ENCODE data around the gene RDH14.

RDH14 gene, protein sequence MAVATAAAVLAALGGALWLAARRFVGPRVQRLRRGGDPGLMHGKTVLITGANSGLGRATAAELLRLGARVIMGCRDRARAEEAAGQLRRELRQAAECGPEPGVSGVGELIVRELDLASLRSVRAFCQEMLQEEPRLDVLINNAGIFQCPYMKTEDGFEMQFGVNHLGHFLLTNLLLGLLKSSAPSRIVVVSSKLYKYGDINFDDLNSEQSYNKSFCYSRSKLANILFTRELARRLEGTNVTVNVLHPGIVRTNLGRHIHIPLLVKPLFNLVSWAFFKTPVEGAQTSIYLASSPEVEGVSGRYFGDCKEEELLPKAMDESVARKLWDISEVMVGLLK

DNA sequence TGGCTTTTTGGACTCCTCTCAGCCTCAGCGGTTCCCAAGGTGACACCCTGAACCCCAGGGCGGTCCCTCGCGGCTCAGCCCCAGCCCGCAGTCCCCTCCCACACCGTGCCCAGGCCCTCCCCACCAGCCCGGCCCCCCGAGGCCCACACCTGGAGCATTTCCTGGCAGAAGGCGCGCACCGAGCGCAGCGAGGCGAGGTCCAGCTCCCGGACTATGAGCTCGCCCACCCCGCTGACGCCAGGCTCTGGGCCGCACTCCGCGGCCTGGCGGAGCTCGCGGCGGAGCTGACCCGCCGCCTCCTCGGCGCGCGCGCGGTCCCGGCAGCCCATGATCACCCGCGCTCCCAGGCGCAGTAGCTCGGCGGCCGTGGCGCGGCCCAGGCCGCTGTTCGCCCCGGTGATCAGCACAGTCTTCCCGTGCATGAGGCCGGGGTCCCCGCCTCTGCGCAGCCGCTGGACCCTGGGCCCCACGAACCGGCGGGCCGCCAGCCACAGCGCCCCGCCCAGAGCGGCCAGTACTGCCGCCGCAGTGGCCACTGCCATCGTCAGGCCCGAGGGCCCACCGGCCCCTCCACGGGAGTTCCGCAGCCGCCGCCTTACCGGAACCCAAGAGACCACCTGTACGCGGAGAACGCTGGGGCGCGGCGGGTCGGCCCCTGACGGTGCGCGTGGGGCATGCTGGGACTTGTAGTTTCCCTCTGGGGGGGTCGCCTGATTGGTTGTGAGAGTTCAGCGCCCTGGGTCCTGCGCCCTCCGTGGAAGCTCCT is at the start of gene RDH14:
RDH14 (minus strand) TSS at position 623 of the 766 bp plus-strand sequence; CDS start at position 542, 81 bp downstream.
- DNase-seq (ENCODE audit: low read depth, low spot score), result peak; percentile 59

DNA sequence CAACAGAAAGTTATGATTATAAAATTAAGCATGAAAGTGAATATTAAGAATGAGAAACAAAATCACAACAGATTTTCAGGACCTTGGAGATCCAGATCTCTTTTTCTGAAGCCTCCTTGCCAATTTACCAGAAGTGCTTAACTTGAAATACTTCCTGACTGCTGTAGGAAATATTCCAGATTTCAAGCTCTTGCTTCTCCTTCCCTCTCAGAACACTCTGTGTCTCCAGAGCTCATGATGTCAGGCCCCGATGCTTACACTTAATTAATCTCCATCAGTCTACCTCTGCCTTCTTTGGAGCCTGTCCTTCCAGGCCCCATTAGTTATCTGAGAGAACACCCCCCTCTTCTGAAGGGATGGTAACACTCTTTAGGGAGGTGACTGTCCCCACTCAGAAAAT is 49.6 kb upstream of the RDH14 start:
- no peak for DNase-seq (ENCODE audit: low read depth, low spot score)

DNA sequence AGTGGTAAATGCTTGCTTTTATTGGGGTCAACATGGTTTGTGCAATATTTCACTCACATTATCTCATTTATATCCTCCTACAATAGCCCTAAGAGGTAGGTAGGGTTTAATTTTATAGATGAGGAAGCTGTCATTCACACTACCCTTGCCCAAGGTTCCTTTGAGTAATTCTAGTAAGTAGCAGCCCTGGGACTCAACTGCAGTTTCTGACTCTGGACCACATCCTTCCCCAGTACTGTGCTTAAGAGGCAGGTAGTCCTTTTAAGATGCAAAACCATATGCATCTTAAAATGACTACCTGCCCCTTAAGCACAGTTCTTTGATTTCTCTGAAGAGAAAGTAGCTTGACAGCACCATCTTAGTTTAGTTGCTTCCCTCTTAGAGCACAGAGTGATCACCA is 44.7 kb upstream of the RDH14 start:
- no peak for DNase-seq (ENCODE audit: low read depth, low spot score)

DNA sequence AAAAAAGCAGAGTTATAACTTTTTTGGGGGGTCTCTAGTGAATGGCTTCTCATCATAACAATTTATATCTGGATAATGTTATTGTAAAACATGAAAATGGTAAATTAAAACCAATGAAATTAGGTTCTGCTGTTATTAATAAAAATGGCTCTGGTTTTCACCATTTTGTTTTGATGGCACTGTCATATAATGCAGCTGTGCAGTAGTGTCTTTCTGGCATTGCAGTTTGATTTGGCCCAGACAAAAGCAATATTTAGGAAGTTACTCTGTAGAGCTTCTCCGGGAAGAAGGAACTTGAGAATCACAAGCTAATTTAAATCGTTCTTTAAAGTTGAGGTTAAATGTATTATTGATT is 44.1 kb upstream of the RDH14 start:
- DNase-seq (ENCODE audit: low read depth, low spot score), result no peak

DNA sequence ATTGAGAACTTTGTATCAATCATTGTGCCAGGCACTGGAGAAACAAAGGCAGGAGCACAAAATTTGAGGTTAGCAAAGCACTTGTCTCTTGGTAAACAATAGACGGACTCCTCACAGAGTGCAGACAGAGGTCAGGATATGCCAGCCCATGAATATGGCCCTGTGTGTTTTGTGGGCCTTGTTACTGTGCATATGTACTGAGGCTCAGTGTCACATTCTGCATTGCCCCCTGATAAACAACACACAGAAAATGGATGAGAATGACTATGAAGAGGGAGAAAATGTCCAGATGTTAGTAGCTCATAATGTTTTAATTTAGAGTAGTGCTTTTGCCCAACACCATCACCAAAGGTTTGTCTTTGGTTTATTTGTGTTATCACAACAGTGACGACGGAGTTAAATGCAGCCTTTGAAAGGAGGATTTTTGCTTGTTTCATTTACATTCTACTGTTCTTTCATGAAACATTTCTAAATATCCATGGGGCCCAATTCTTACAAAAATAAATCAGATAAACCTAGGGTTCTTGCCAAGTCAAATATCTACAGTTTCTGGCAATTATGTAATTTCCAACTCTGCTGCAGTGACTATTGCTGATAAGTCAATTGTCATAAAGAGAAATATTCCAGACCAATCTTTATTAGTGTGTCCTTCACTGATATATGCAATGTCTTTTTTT is 43.5 kb upstream of the RDH14 start:
- DNase-seq (ENCODE audit: low read depth, low spot score), result no peak

DNA sequence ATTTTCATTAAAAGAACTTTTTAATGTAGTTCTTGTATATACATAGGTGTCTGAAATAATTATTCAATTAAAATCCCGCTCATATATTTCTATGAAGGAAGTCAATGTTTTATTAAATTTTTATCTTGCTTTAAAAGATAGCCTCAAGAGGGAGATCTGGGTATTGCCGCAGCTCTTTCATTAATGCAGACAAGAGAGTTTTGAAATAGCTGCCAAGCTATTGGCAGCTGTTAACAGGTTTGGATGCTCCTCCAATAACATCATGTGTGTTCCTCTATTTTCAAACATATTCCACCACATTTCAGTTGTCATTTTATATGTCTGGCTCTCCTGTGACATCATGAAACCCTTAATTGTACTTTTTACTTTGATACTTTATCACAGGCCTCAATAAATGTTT is 41.8 kb upstream of the RDH14 start:
- DNase-seq (ENCODE audit: low read depth, low spot score), result no peak

DNA sequence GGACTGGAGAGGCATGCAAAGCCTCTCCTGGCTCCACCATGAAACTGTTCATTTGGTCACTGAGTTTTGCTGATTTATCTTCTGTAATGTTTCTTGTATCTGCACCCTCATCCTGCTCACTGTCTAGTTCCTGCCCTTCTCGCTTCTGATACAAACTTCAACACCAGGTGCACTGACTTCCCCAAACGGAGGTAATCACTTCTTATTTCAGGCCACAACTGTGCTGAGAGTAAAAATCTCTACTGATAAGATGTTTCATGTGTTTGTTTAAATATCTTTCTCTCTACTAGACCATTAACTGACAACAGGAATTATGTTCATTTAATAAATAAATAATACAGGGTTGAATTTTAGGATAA is 39.8 kb upstream of the RDH14 start:
- no peak for DNase-seq (ENCODE audit: low read depth, low spot score)

DNA sequence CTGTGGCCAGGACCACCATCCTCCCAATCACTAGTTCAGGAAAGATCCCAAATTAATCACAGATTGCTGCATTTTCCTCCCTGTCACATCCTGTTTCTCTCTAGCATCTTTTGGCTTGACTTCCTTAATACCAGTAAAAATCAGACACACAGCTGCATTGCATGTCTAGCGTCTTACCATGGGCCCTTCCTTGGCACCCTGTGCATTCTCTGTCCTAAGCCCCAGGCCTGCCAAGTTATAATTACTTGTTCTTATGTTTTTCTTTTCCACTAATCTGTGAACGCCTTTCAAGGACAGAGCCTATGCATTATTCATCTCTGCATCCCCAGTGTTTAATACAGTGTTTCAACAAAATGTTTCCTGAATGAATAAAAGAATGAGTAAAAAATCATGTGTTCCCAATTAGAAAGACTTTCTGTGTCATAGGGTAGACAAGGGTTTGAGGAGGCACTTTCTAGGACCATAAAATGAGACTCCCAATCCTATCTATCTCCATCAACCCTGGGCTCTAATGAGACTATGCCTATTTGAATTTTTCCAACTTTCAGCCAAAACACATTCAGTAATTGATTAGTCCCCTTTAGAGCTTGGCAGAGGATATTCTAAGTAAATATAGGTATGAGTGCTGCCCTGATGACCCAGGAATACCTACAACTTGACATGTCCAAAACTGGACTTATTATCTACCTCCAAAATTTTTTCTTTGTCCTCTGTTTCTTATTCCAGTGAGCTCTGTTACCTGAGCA is 39.2 kb upstream of the RDH14 start:
- DNase-seq (ENCODE audit: low read depth, low spot score), result no peak

DNA sequence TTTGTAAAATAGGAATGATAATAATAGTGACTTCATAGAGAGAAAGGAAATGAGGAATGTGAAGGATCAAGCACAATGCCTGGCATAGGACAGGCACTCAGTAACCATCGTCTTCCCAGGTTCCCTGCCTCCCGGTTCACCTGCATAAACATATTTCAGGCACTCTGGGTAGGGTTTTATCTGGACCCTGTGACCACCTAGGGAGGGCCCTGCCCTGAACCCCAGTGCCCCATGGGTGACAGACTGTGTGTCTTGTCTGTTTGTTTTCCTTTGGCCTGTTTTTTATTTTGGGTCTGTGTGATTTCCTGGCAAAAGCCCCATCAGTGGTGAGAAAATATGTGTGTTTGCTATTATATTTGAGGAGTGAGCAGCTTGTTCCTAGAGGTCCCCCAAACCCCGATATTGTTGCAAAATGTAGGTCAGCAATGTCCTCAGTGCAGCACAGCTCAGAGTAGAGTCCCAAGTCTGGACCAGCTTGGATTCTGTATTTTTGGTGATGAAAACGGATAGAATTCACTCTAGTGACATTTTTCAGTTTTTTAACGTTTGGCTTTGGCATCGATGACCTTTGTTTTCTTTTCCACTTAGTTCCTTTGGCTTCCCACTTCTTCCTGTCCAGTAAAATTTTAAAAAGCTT is 38.5 kb upstream of the RDH14 start:
- no peak for DNase-seq (ENCODE audit: low read depth, low spot score)

DNA sequence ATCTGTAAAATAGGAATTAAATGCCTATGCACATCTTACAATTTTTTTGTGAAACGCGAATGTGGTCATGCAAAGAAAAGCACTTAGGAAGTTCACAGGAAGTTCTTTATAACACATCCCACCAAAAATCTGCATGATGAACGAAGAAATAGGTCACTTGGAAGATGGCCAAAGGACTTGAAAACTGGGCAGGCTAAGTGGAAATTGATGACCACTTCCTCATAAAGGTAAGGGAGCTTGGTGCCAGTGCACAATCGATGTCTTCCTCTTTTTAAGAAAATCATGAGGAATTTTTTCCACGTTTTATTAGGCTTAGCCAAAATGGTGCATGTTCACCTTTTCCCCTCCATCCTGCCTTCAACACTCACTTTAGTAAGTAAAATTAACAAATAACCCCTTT is 37.2 kb upstream of the RDH14 start:
- DNase-seq (ENCODE audit: low read depth, low spot score), result no peak

DNA sequence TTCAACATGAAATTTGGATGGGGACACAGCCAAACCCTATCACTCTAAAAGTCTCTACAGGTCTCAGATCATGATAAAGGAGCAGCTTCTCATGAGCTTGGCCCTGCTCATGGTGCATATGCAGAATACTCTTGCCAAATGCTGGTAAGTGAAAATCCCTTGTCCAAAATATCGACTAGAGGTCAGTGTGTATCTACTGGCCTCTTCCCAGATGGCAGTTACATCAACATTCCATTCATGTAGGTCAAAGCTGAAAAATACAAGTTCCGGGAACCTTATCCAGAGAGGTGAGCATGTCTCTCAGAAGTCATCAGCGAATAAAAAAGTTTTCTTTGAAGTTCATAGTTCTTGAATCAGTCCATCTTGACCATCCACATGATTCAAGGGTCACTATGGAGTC is 36.5 kb upstream of the RDH14 start:
- DNase-seq (ENCODE audit: low read depth, low spot score), result no peak

DNA sequence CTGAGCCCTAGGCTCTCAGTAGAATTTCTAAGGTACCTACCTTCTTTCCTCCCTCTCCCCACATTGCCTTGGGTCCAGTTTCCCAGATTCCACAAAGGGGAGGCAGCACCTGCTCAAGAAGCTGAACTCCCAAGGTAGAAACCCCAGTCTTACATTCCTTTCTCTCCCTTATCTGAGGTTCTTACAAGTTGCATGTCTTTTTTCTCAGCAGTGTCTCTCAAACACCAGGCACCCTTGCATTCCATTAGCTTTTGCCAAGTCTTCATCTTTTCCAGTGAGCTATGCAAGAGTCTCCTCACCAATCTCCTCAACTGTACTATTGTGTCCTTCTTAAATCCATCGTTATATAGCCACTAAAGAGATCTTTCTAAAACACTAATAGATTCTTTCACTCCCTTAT is 33.0 kb upstream of the RDH14 start:
- no peak for DNase-seq (ENCODE audit: low read depth, low spot score)

DNA sequence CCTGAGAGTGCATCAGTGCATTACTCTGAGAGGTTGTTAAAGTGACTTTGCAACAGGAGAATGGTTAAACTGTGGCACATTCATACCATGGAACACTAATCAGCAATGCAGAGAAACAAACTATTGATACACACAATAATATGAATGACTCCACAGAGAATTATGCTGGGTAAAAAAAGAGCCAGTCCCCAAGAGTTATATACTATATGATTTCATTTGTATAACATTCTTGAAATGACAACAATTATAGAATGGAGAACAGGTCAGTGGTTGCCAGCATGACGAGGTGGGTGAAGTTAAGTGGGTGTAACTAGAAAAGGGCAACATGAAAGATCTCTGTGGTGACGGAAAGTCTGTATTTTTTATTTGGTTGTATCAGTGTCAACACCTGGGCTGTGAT is 31.9 kb upstream of the RDH14 start:
- no peak for DNase-seq (ENCODE audit: low read depth, low spot score)

DNA sequence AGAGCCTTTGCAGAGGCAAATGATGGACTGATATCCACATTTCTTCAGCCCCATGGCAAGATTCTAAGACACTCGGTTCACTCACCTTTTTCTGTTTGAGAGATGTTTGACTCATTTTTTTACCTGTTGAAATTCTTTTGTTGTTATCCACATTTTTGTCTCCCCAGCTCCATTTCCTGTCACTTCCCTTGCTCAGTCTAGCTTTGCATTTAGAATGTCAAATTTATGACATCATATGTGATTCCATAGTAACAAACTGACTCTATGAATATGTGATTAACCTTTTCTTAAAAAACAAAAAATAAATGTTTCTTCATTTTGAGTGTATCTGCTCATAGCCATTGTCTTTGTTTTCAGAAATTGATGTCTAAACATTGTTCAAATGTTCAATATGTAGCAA is 28.9 kb upstream of the RDH14 start, which contains the start of gene NT5C1B:
NT5C1B (minus strand) TSS at position 216 of the 400 bp plus-strand sequence; CDS start at position 115, 101 bp downstream.
- DNase-seq (ENCODE audit: low read depth, low spot score), result no peak

DNA sequence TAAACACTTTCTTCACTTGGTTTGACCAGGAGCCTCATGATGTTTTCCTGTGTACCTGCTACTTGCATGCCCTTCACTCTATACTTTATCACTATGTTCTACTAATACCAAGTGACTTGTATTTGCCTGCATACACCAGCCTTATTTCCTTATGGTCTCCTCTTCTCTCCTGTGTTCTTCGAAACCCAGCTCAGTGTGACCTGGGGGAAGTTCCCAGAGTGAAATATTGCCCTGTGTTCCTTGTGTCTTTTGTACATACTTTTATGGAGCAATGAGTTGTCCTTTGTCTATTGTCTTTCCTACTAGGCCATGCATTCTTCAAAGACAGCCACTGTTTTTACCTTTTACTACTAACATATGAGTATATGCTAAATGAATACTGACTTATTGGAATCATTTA is 28.3 kb upstream of the RDH14 start:
- DNase-seq (ENCODE audit: low read depth, low spot score), result no peak

DNA sequence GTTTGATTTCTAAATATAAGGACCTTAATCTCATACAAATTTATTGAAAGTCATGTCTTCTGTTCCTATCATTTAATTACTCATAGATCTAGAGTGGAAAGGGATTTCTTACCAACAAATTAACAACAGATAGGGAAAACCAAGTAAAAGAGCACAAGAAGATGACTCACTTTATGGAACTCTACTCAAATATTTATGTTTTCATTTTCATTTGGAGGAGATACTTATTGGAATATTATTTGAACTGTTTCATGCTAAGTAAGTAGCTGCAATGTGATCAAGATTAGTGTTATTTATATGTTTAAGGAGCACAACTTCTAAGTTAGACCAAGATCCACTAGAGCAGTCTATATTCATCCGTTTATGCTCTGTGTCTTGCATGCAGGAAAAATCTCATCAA is 27.6 kb upstream of the RDH14 start:
- DNase-seq (ENCODE audit: low read depth, low spot score), result no peak

DNA sequence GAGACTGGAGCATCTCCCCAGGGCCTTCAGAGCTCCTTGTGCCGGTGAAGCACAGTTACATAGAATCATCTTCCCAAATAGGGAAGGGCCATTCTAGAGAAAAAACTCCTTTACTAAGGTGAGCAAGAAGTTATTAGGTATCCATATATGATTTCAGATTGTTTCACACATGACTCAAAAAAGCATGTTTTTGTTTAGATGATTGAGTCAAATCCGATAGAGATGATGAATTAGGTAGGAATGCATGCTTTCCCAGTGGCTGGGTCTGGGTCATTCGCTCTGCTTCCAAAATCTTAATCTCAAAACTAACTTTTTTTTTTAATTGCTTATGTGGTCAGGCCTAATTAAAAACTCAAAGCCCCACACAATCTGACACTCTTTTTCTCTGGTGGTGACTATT is 25.1 kb upstream of the RDH14 start:
- DNase-seq (ENCODE audit: low read depth, low spot score), result no peak

DNA sequence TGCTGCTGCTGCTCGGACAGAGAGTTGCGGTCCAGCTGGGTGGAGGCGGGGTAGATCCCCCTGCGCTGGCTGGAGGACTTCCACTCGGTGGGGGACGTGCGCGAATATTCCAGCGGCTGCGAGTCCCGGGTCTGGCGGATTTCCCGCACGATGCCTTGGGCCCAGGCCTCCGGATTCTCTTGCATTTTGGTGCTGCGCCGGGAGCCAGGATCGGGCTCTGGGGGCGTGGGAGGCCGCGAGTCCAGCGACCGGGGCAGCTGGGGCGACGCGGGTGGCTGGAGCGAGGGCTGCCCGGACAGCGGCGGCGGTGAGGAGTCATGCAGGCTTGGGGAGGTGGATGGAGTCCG is 24.1 kb upstream of the RDH14 start:
- DNase-seq (ENCODE audit: low read depth, low spot score), result no peak

DNA sequence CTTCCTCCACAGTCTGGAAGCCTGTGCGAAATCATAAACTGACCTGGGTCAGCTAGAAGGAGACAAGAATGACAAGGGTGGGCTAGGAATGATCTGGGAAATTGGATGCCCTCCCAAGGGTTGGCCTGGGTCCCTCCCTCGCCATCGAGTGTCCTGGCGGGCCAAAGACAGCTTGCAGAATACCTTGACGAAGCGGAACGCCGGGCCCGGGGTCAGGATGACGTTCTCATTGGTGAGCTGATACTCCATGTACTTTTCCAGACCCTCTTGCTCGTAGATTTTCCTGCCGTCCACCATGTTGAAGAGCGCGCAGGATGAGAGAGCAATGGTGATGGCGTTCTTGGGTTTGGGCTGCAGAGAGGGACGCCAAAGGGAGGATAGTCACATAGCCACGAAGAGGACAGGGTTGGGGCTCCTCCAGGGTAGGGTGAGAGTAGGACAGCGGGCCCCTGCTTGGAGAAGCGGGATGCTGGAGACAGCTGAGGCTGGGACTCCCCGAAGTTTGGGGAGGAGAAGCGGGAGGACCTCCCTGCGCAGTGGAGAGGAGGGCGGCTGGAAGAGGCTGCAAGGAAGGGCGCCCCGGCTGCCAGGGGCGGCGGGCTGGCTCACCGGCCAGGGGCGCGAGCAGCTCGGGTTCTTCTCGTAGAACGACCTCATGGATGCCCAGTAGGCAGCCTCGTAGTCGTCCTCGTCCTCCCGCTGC is 23.6 kb upstream of the RDH14 start:
- DNase-seq (ENCODE audit: low read depth, low spot score), result no peak

DNA sequence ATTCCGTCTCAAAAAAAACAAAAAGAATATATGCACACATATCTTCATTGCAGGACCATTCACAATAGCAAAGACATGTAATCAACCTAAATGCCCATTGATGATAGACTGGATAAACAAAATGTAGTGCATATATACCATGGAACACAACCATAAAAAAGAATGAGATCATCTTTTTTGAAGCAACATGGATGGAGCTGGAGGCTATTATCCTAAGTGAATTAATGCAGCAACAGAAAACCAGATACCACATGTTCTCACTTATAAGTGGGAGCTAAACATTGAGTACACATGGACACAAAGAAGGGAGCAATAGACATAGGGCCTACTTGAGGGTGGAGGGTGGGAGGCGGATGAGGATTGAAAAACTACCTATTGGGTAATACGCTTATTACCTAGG is 20.2 kb upstream of the RDH14 start:
- no peak for DNase-seq (ENCODE audit: low read depth, low spot score)

DNA sequence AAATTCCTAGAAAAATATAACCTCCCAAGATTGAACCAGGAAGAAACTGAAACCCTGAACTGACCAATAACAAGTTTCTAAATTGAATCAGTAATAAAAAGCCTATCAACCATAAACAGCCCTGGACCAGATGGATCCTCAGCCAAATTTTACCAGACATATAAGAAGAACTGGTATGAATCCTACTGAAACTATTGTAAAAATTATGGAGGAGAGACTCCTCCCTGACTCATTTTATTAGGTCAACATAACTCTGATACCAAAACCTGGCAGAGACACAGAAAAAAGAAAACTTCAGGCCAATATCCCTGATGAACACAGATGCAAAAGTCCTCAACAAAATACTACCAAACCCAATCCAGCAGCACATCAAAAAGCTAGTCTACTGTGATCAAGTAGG is 17.6 kb upstream of the RDH14 start:
- DNase-seq (ENCODE audit: low read depth, low spot score), result no peak

Measured in brain pericyte (primary cell).